ENCODE data around the gene SLC41A3. TPM values are rescaled to one million over a fixed set of nuclear protein-coding genes. Genes with fewer than 3 reads are reported as not detected.

Gene SLC41A3
- total RNA-seq, 2 donors from 2014 or later, result 24.5 to 74.0 TPM

DNA sequence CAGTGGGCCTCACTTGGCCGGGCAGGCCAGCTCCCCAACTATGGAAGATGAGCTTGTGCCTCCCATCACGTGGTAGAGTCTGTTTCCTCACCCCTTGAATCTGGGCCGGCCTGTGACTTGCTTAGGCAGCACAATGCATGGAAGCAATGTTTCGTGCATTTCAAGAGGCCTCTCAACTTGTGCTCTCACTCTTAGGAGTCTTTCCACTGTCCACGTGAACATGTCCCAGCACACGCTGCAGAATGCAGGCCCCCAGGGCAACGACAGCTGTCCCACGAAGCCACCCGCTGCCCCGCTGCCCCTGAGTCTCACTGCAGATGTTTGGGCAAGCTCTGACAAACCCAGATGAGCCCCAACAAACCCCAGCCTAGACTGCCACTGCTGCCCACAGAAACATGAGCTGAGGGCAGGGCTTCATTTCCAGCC lies 27.2 kb upstream of the SLC41A3 start:
- Mint-ChIP-seq H3K36me3 (no peaks in the 10 kb centered on the region), H3K9me3 (no peaks in the 10 kb centered on the region), H3K27ac (no peak overlapping the region)
- ATAC-seq, result no peak
- DNase-seq (ENCODE audit: low spot score in 2 of 2), result no peak

GRCh38 chr3:126110431-126111125 lies 26.7 kb upstream of the SLC41A3 start:
- no peaks in the 10 kb centered on the region for H3K9me3 Mint-ChIP-seq
- no peak for ATAC-seq
- peak in 1 of 2 donors; percentile 44 for DNase-seq (ENCODE audit: low spot score in 2 of 2)

GRCh38 chr3:126109880-126110235 lies 25.9 kb upstream of the SLC41A3 start:
- Mint-ChIP-seq H3K27ac (peak overlapping the region in 1 of 2 donors; percentile 79), H3K36me3 (no peaks in the 10 kb centered on the region), H3K9me3 (no peaks in the 10 kb centered on the region)
- ATAC-seq, result no peak
- no peak for DNase-seq (ENCODE audit: low spot score in 2 of 2)

More at GRCh38 chr3:126110431-126111125, 26.7 kb upstream of the SLC41A3 start:
- H3K27ac Mint-ChIP-seq, result no peak overlapping the region
- no peaks in the 10 kb centered on the region for H3K36me3 Mint-ChIP-seq

GRCh38 chr3:126109146-126109879 lies 25.4 kb upstream of the SLC41A3 start:
- ATAC-seq, result no peak
- peak overlapping the region in 1 of 2 donors; percentile 36 for H3K27ac Mint-ChIP-seq
- no peaks in the 10 kb centered on the region for H3K36me3 Mint-ChIP-seq

GRCh38 chr3:126108676-126109050 lies 24.7 kb upstream of the SLC41A3 start:
- no peaks in the 10 kb centered on the region for H3K36me3 Mint-ChIP-seq
- DNase-seq (ENCODE audit: low spot score in 2 of 2) (no peak), ATAC-seq (no peak)
- no peaks in the 10 kb centered on the region for H3K9me3 Mint-ChIP-seq
- H3K27ac Mint-ChIP-seq, result no peak overlapping the region

More at GRCh38 chr3:126109146-126109879, 25.4 kb upstream of the SLC41A3 start:
- H3K9me3 Mint-ChIP-seq, result no peaks in the 10 kb centered on the region
- peak in 1 of 2 donors; percentile 39 for DNase-seq (ENCODE audit: low spot score in 2 of 2)

DNA sequence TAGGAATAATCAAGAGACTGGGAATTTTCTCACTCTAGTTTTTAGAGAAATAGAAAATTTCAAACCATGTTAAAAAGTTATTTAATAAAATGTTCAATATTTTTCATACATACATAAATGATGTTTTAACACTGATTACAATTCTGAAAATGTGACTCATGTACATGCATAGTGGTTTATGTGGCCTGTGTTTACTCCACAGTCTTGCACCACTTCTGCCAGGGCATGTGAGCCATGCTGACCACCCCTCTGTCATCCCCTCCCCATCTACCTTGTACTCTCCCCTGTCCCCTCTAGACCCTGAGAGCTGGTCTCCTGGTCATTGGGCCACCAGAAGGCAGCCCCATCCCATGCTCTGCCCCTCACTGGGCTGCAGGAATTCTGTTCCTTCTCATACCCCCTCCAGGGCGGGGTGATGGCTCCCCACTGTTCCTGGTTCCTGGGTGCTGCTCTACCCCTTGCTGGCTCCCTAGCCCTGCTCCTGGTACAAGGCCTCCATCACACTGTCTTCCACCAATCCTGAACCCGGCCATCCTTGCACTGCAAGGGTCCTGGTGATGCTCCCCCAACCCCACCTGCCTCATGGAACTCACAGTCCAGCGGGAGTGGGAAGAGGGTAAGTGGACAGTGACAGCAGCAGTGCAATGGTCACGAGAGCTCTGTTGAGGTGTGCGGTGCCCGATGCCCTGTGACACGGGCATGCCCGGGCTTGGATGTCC lies 24.2 kb upstream of the SLC41A3 start:
- Mint-ChIP-seq H3K27ac (peak overlapping the region in 1 of 2 donors; percentile 47), H3K9me3 (no peaks in the 10 kb centered on the region), H3K36me3 (no peaks in the 10 kb centered on the region)
- DNase-seq (ENCODE audit: low spot score in 2 of 2) (peak in 1 of 2 donors; percentile 35), ATAC-seq (peak in 1 of 2 donors; percentile 47)

- Mint-ChIP-seq H3K27ac (no peak overlapping the region), H3K36me3 (no peaks in the 10 kb centered on the region), H3K9me3 (no peaks in the 10 kb centered on the region)
- ATAC-seq (no peak), DNase-seq (ENCODE audit: low spot score in 2 of 2) (no peak)
Measured at GRCh38 chr3:126107203-126107939, 23.4 kb upstream of the SLC41A3 start.

DNA sequence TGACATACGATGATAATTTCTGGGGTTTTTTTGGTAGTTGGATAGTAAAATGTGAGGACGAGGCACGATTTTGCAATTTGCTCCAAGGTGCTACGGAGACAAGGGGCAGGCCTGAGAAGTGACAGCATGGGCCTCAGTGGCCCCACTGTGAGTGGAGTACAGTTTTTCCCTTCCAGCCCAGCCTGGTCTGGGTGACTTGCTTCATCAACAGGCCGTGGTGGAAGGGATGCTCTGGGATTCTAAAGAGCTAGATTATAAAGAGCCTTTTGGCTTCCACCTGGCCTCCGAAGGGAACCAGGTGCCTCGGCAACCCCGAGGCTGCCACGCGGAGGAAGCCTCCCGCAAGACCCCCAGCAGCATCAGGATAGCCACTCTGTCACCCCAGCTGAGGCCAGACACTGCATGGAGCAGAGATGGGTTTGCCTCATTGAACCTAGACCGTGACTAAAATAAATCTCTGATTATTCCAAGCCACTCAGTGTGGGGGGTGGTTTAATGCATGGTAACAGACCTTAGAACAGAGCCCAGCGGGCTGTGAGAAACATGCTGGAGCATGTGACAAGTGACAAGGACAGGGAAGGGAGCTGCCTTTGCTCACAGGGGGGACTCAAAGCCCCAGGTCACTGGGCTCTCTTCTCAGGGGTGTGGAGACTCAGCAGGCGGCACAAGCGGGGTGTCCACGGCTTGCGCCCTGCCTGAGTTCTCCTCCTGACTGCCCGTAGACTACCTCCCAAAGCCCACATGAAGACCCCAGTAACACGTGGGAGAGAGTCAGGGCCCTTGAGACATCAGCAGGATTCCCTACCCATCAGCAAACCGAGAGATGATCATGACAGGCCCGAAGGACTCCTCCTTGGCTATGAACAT lies 22.6 kb upstream of the SLC41A3 start:
- ATAC-seq (no peak), DNase-seq (ENCODE audit: low spot score in 2 of 2) (no peak)

DNA sequence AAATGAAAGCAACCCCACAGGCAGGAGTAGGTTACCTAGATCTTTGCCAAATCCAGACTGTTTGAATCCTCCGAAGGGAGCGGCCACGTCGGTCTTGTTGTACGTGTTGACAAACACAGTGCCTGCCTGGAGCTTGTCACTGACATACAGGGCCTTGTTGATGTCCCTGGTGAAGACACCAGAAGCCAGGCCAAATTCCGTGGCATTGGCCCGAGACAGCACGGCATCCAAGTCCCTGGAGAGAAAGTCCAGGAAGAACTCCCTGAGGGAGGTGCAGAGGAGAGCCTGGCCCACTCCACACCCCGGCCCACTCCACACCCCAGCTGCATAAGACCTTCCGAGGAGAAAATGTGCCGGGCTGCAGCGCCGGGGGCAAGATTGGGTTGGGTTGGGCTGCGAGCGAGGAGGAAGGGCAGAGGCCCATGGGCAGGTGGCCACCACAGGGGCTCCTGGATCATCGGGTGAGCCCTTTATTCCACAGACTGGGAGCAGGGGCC lies 21.8 kb upstream of the SLC41A3 start:
- Mint-ChIP-seq H3K36me3 (no peaks in the 10 kb centered on the region), H3K9me3 (no peaks in the 10 kb centered on the region), H3K27ac (no peak overlapping the region)
- DNase-seq (ENCODE audit: low spot score in 2 of 2) (no peak), ATAC-seq (no peak)

More for the DNA sequence above, 22.6 kb upstream of the SLC41A3 start:
- Mint-ChIP-seq H3K36me3 (no peaks in the 10 kb centered on the region), H3K9me3 (no peaks in the 10 kb centered on the region), H3K27ac (no peak overlapping the region)

GRCh38 chr3:126104742-126105605 lies 21.1 kb upstream of the SLC41A3 start:
- H3K27ac Mint-ChIP-seq, result no peak overlapping the region
- no peak for DNase-seq (ENCODE audit: low spot score in 2 of 2)
- H3K36me3 Mint-ChIP-seq, result no peaks in the 10 kb centered on the region
- ATAC-seq, result no peak
- H3K9me3 Mint-ChIP-seq, result no peaks in the 10 kb centered on the region

GRCh38 chr3:126104028-126104635 lies 20.2 kb upstream of the SLC41A3 start:
- H3K9me3 Mint-ChIP-seq, result no peaks in the 10 kb centered on the region
- ATAC-seq (no peak), DNase-seq (ENCODE audit: low spot score in 2 of 2) (no peak)
- H3K27ac Mint-ChIP-seq, result no peak overlapping the region
- H3K36me3 Mint-ChIP-seq, result no peaks in the 10 kb centered on the region

DNA sequence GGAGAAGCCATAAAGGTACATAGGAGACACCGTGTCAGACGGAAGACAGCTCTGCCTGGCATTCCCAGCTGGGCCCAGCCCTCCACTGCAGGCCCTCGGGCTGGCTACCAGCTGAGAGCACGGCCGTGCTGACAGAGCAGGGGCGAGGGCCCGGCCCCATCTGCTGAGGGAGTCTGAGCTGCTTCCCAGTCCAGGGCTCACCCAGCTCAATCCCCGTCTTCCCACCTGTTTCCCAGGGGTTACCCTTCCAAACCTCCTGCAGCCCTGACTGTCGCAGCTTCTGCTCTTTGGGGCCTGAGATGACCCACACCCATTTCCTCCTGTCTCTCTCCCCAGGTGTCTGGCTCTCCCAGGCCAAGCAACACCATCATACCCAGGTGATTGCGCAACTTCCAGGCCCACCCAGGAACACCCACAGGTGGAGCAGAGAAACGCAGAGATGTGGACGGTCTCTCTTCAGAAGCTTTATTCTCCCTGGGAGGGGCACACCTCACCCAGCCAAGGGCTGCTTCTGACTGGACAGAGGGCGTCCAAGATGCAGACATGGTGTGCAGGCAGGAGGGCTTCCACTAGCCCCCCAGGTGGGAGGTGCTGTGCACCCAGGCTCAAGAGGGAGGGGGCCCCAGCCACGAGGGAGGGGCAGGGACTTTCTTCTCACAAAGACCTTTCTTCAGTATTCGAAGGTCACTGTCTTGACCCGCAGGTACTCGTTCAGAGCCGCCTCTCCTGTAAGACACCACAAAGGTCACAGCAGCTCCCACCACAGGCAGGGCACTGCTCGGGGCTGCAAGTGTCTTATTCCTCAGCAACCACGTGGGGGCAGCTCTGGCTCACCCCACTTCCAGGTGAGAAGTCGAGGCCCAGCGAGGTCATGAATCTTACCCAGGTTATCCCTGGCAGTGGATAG lies 19.4 kb upstream of the SLC41A3 start:
- H3K27ac Mint-ChIP-seq, result no peak overlapping the region
- ATAC-seq (no peak), DNase-seq (ENCODE audit: low spot score in 2 of 2) (no peak)
- H3K9me3 Mint-ChIP-seq, result no peaks in the 10 kb centered on the region
- no peaks in the 10 kb centered on the region for H3K36me3 Mint-ChIP-seq

DNA sequence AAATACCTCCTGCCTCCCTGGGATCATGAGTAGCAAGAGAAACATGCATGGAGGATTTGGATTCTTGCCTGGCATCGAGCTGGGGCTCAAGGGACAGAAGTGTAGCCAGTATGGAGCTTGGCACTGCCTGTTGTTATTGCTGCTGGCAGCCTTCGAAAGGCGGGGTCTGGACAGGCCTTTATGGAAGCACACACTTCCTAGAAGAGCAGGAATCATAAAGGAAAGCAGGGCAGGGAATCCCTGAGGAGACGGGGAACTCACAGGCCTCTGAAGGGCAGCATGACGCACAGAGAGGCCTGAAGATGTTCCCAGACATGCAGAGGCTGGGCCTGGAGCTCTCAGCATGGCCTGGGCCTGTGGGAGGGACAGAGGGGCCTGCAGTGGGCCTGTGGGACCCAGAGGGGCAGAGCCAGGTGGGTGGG lies 18.6 kb upstream of the SLC41A3 start:
- H3K9me3 Mint-ChIP-seq, result peaks cover 0 to 6% of the 10 kb centered on the region in 2 donors
- no peaks in the 10 kb centered on the region for H3K36me3 Mint-ChIP-seq
- DNase-seq (ENCODE audit: low spot score in 2 of 2) (no peak), ATAC-seq (no peak)
- H3K27ac Mint-ChIP-seq, result peak overlapping the region in 1 of 2 donors; percentile 69

- Mint-ChIP-seq H3K27ac (peak overlapping the region in 1 of 2 donors; percentile 31), H3K9me3 (peaks cover 0 to 8% of the 10 kb centered on the region in 2 donors), H3K36me3 (no peaks in the 10 kb centered on the region)
- ATAC-seq, result no peak
- no peak for DNase-seq (ENCODE audit: low spot score in 2 of 2)
Measured at GRCh38 chr3:126102011-126102410, 18.1 kb upstream of the SLC41A3 start.
